Activated effector memory CD4-positive, alpha-beta T cell treated with anti-CD3 and anti-CD28 coated beads, Interleukin-2, amount 50 U/mL, for 16 hours (primary cell): Measurements from ENCODE around the gene AKR7A3.

ENCODE experiments used
- DNase-seq: peaks from one replicate; pipeline ENCODE4 v3.0.0-alpha.2; 2020

AKR7A3 gene

DNA sequence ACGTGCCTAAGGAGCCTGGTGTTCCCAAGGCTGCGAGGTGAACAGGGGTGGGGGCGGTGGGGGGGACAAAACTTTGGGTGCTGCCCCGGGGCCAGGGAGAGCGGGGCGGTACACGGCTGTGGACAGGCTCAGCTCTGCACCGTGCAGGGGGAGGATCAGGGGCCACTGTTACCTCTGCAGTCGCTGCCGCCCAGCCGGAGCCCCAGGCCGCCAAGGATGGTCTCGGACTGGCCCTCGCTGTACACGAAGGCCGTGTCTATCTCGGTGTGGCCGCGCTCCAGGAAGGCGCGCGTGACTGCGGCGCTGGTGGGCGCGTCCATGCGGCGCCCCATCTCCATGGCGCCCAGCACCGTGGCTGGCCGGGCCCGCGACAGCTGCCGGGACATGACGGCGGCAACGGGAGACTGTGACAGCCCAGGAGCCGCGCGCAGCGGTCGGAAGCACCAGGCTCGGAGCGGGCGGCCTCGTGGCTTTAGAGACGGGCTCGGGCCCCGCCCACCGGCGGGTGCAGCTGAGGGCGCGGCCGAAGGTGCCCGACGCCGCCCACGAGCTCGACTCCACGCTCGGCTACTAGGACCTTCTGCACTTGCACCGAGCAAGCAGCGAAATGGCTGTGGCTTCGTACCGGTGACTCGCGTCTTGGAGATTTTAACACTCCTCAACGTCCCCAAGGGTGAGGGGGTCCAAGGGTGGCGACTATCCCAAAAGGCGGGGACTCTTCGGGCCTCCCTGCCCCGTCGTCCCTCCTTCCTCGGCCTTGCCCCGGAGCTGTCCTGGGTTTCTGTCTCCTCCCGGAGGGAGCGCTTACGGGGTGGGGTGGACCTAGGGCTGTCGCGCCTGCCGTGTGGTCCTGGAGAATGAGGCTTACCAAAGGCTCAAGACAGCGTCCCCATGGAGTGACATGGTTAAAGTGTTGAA is at the start of gene AKR7A3:
Gene AKR7A3, minus strand, starts transcription at position 447 of the 918 bp plus-strand sequence. Its CDS starts 61 bp downstream, at position 386.
- DNase-seq, result peak; percentile 87

DNA sequence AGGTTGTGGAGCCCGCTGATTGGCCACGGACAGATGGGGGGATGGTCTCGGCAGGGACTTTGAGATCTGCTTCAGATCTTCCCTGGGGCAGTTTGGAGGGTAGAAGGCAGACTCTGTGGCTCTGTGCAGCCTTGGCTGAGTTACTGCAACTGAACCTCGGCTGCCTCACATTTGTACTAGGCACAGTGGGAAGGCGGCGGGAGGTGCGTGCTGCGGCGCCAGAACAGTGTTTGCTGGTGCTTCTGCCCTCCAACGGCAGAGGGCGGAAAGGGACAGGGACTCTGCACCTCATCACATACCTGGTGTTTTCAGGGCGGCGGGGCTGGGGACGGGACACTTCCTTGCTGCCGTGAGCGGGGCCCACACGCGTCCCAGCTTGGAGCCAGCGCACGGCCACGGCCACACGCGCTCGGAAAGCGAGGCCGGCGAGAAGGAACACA is 49.8 kb upstream of the AKR7A3 start:
- no peak for DNase-seq

DNA sequence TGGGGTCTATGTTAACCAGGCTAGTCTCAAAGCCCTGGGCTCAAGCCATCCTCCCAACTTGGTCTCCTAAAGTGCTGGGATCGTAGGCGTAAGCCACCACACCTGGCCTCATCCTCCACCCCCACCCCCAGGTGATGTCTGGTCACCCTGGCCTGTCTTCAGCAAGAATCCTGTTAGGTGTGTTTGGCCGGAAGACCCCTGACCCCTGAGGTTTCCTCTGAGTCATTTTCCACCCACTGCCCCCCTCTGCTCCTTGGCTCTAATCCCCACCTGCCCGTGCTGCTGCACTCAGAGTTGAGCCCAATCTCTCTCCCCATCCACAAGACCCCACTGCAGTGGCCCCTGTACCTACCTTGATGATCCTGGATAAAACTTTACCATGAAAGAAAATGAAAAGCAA is 48.7 kb upstream of the AKR7A3 start:
- no peak for DNase-seq

DNA sequence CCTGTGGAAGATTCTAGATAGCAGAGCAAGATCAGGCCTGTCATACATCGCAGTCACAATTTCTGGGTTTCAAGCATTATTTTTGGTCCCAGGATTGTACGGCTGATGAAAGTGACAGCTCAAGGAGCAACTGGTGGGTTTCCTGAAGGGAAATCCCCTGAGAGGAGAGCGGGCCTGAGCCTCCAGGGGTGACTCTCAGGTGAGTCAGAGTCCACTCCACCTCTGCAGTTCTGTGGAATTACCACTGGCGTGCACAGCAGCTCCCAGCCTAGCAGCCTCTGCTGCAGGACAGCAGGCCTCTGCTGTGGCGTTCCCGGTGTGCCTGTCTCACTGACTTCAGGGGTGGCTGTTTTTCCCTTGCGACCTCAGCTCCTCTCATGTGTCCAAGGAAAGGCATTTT is 48.0 kb upstream of the AKR7A3 start:
- peak; percentile 78 for DNase-seq

DNA sequence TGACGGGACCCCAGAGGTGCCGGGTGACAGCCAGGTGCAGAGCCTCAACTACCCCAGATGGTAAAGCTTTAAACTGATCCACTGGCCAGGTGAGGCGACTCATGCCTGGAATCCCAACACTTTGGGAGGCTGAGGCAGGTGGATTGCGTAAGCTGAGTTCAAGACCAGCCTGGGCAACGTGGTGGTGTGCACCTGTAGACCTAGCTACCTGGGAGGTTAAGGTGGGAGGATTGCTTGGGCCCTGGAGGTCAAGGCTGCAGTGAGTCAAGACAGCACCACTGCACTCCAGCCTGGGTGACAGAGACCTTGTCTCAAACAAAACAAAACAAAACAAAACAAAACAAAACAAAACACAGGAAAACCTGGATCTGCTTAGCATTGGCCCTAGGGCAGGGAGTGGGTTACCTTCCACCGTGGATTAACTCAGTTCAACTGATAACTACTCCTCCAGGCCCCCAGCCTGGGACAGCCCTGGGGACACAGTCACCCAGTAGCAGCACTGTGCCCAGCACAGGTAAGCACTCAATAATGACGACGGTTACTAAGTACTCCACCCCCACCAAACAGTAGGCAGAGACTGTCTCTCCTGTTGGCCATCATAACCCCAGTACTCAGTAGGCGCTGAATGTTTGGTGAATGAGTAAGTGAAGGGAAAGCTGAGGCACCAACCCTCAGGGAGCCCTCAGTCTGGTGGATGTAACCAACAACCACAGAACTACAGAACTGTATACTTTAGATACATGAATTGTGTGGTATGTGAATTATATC is 45.2 kb upstream of the AKR7A3 start:
- DNase-seq, result no peak

DNA sequence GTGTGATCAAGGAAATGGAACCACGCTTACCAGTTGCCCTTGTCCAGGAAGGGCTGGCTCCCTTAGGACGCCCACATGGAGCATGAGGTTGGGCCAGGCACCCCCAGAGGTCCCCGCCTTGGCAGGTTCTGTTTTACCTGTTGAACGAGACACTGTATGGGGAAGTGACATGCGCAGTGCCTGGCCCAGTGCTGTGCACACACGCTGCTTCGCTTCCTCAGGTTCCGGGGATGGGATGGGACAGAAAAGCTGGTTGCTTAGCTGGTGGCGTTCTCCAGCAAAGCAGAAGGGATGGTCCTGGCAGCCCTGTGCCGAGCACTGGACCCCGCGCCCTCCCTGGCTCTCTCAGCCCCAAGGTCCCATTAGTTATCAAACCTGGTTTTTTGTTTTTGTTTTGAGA is 44.3 kb upstream of the AKR7A3 start:
- no peak for DNase-seq

DNA sequence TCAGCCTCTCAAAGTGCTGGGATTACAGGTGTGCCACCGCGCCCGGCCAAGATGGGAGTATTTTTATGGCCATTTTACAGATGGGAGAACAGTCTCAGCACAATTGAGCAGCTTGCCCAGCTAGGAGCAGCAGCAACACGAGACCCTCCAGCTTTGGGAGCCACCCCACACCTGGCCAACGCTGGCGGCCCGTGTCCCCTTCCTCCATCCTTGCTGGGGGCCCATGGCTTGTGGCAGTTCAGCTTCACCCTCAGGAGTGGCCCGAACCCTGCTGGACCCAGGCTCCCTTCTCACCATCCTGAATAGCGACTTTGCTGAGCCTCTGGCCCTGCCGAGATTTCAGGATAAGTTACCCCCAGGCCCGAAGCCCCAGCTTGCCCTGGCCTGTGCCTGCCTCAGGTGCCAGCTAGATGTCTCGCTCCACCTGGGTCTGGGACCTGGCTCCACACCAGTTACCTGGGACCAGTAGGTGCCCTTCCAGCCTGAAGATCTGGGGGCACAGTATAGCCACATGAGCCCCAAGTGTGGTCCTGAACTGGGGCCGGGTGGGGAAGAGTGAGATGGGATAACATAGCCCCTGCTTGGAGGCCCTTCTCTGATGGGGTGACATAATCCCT is 42.8 kb upstream of the AKR7A3 start:
- no peak for DNase-seq

DNA sequence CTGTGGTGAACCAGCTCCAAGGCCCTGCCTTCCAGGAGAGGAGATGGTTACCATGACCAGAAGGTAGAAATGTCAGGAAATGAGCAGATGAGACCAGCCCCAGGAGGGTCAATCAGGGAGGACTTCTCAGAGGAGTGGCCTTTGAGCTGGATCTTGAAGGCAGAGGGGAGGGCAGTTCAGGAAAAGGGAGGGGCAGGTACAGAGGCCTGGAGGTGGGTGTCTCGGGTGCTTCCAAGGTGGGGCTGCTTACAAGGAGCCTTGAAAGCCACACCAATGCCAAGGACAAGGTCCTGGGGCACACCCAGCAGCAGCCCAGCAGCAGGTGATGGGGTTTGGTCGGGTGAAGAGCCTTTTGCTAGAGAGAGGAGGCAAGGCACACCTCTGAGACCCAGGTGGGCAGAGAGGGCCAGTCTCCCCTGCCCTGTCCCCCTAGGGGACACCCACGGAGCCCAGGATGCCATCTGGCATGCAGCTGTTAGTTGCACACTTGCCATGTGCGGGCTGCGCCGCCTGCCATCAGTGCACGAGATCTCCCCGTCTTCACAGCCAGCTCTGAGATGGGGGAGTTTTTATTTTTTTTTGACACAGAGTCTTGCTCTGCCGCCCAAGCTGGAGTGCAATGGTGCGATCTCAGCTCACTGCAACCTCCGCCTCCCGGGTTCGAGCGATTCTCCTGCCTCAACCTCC is 42.0 kb upstream of the AKR7A3 start:
- DNase-seq, result no peak

DNA sequence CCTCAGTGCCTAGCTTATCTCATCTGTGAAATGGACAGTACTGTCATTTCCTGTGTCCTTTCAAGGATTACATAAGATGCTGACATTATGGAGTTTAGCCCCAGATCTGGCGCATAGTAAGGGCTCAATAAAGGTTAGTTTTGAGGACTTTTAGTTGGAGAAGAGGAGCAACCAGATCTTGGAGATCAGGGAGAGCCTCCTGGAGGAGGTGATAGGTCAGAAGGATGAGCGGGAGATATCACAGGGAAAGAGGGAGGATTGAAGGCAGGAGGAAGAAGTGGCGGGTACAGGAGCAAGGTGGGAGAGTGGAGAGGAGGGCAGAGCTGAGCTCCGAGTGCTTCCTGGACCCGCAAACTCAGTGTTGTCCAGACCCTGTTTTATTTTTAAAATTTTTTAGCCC is 41.0 kb upstream of the AKR7A3 start:
- no peak for DNase-seq

DNA sequence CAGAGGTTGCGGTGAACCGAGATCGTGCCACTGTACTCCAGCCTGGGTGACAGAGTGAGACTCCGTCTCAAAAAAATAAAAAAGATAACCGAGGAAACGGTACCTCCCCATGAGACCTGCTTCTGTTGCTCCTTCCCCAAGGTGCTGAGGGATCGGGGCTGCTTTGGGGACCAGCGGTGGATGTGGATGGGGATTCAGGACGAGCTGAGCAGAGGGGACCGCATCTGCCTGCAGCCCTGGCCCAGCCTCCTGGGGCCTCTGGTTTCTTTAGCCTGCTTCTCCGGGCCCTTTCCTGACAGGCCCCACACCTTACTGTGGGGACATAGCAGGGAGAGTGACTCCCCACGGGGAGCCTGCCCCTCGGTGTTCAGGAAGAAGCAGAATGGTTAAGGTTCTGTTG is 40.6 kb upstream of the AKR7A3 start:
- no peak for DNase-seq

DNA sequence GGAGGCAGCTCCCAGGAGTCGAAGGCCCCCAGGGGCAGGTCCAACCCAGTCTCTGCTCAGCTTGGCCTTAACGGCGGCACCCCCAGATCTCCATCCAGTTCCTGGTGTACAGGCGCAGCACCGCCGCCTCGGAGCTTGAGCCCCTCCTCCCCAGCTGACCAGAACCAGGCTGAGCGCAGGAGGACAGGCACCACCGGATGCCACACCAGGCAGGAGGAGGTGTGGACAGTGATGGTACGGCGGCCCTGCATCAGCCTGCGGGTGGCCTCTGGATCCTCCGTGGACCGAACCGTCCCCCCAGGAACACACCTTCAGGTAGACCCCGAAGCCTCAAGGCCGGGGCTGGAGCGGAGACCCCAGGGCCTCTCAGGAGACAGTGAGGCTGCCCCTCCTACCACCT is 39.9 kb upstream of the AKR7A3 start:
- DNase-seq, result no peak

DNA sequence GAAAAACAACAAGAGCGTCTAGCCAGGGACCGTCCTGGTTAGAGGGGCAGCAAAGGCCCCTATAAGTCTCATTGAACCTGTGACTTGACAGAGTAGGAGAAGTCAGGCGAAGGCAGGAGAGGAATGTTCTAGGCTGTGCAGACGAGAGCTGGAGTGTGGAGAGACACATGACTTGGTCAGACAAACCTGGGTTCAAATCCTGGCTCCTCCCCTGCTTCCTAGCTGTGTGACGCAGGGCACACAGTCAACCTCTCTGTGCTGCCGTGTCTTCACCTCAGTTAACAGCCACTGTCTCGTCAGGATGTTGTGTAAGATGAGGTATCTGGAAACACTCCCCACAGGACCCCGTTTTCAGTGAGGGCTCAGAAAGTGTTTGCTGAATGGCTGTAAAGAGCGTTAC is 39.2 kb upstream of the AKR7A3 start:
- no peak for DNase-seq

DNA sequence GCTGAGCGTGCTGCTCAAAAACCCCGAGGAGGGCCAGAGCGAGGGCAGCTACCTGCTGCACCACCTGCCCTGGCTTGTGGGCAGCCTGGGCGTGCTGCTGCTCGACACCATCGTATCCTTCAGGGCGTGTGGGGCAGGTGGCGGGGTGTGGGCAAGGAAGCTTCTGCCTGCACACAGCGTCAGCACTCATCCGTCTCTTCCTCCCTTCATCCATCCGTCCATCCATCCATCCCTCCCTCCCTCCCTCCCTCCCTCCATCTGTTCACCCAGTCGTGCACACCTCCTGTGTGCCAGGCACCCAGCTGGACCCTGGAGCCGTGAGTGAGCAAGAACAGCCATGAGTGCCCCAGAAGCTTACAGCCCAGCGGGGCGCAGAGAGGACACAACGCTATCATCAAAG is 38.7 kb upstream of the AKR7A3 start:
- no peak for DNase-seq

DNA sequence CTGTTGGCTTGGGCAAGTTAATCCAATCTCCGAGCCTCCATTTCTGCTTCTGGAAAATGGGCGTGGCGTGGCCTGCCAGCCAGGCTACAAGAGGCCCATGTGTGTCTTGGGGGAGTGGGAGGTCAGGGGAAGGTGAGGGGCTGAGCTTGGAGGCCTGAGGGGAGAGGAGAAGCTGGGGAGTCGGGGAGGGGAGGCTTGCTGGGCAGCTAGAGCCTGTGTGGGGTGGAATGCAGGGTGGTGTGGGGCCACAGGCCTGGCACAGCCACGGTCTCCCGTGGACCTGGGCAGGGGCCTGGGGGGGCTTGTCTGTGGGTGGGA is 38.1 kb upstream of the AKR7A3 start:
- DNase-seq, result no peak

DNA sequence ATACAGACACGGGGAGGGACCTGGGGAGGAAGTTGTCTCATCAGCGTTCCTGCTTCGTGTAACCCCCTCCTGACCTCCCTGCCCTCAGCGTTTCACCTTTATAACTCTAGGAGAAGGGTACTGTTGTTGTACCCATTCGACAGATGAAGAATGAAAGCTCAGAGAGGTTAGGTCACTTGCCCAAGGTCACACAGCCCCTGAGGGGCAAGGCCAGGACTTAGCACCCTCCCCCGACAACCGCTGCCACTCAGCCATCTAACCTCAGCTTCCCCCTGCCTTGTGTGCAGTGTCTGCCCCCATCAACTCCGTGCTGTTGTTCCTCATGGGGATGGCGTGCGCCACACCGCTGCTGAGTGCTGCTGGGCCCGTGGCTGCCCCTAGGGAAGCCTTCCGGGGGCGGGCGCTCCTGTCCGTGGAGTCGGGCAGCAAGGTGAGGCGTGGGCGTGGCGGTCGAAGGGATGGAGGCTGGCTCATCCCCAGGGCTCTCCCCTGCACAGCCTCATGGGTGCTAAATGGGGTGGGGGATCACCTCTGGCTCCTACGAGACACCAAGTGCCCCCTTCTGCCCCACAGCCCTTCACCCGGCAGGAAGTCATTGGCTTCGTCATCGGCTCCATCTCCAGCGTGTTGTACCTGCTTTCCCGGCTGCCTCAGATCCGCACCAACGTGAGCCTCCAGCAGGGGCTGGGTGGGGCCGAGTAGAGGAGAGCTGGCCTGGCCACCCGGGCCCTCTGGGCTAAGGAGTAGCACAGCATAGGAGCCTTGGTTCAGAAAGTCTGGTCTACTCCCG is 37.6 kb upstream of the AKR7A3 start:
- no peak for DNase-seq

DNA sequence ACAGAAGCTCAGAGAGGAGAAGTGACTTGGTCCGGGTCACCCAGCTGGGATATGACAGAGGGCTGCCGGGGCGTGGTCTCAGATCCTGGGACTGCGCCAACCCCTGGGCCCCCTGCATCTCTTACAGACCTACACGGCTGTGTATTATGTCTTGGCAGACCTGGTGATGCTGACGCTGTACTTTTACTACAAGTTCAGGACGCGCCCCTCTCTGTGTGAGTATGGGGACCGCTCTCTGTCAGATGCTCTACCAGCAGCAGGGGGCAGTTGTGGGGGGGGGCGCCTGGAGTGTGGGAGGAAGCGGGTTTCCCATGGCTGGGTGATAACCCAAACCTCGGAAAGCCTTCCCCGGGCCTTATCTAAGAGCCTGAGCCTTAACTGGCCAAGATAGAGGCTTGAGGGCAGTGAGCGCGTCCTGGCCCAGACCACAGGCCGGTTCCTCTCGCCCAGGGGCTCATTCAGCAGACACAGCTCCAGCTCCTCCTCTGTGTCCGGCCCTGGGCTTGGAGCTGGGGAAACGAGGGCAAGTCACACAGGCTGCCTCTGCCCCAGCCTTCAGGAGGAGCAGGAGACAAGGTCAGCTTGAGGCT is 36.9 kb upstream of the AKR7A3 start:
- no peak for DNase-seq

DNA sequence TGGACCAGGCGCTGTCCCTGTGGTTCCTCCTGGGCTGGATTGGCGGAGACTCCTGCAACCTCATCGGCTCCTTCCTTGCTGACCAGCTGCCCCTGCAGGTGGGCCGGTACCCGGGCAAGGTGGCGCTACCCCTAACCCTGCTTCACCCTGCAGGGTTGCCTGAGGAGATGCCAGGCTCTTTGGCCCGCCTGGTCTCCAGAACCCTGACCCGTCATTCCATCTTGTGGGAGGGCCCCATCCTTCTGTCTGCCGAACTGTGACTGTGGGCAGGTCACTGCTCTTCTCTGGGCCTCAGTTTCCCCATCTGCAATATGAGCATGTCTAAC is 36.1 kb upstream of the AKR7A3 start:
- no peak for DNase-seq

DNA sequence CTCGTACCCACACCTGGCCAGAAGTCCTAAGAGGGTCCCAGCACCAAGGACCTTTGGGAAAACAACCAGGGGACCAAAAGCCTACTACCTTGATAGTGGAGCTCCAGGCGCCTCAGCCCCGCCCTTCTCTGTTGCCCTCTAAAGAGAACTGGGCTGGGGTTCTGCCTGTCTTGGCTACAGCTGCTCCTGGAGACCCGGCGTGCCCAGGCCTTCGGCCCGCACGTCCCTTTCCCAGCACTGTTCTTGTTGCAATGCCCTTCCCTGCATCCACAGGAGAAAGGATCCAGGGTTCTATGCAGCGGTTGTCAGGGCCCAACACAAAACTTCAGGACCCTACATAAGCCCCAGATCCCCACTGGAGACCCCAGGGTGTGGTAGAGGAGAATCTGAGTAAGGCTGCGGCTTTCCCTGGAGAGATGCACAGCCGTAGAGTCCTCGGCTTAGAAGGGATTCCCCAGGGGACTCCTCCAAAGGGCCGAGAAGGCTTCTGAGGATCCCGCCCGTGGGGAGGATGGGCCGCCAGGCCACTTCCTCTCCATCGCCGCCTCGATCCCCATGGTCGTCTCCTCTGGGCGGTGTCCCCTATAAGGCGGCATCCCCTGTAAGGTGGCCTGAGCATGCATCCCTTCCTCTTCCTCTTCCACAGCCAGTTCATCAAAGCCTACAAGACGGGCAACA is 35.6 kb upstream of the AKR7A3 start:
- no peak for DNase-seq

DNA sequence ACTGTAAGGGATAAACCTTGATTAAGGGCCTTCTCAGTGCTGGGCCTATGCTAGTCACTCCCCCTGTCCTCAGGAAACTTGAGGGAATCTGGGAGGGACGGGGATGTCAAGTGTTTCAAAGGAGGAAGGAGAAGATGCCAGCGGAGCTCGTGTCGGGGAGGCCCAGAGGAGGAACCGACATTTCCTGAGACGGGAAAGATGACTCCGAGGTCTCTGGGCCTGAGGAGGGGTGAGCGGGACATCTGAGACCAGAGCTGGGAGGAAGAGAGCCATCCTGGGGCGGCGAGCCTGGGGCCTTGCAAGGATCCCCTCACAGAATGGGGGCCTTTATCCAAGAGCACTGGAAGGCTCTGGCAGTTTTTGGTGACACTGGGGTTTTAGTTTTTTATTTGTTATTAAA is 33.9 kb upstream of the AKR7A3 start:
- DNase-seq, result no peak

DNA sequence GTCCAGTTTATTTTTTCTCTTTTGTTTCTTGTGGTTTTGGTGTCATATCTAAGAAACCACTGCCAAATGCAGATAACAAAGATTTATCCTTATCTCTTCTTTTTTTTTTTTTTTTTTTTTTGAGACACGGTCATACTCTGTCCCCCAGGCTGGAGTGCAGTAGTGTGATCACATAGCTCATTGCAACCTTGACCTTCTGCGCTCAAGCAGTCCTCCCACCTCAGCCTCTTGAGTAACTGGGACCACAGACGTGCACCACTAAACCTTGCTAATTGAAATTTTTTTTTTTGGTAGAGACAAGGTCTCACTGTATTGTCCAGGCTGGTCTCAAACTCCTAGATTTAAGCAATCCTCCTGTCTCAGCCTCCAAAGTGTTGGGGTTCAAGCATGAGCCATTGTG is 32.5 kb upstream of the AKR7A3 start:
- DNase-seq, result no peak

DNA sequence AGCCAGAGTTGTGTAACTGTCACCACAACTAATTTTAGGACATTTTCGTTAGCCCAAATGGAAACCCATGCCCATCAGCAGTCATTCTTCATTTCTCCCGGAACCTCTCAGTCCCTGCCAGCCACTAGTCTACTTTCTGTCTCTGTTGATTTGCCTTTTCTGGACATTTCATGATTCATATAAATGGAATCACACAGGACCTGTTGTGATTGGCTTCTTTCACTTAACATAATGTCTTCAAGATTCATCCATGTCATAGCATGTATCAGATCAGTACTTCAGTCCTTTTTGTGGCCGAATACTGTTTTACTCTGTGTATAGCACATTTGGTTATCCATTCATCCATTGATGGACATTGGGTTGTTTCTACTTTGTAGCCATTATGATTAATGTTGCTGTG is 30.6 kb upstream of the AKR7A3 start:
- DNase-seq, result no peak
